NCI-H460 (cell line): Measurements from ENCODE around the gene THAP7. TPM values are rescaled to one million over a fixed set of nuclear protein-coding genes. Genes with fewer than 3 reads are reported as not detected.

ENCODE experiments used
- DNase-seq: peaks from one replicate; pipeline ENCODE4 v3.0.0-alpha.2; 2016; ENCODE audit warnings: low read depth; ENCODE audit errors: extremely low read depth
- total RNA-seq: library from RNA; depleted of rRNA; stranded (reverse); fragments of >200 nt; shearing (Covaris generic); gene quantifications from 2 replicates; pipeline ENCODE4 v1.2.3, GENCODE V29; 2014

Gene THAP7
- total RNA-seq, 1 experiment from 2014 or later: 21.3 TPM

- no peak for DNase-seq
These were observed 30.3 kb upstream of the THAP7 start, which contains the start of gene SLC7A4 for GRCh38 chr22:21032037-21032867. Gene SLC7A4 (minus strand): TSS chr22:21032561. CDS start chr22:21031812, 749 bp downstream.

GRCh38 chr22:21031545-21032036 is 29.7 kb upstream of the THAP7 start:
- no peak for DNase-seq

- no peak for DNase-seq
These were observed 29.0 kb upstream of the THAP7 start for GRCh38 chr22:21030621-21031544.

- DNase-seq: no peak
These were observed 28.1 kb upstream of the THAP7 start for GRCh38 chr22:21030032-21030431.

- no peak for DNase-seq
These were observed 27.6 kb upstream of the THAP7 start for GRCh38 chr22:21029486-21030025.

GRCh38 chr22:21028277-21029251 is 26.6 kb upstream of the THAP7 start:
- no peak for DNase-seq

GRCh38 chr22:21026783-21027692 is 25.1 kb upstream of the THAP7 start:
- DNase-seq: no peak

- DNase-seq: no peak
These were observed 24.1 kb upstream of the THAP7 start for GRCh38 chr22:21025763-21026755.

- DNase-seq: no peak
These were observed 23.3 kb upstream of the THAP7 start for GRCh38 chr22:21025266-21025665.

- no peak for DNase-seq
These were observed 21.2 kb upstream of the THAP7 start for GRCh38 chr22:21022955-21023614.

- no peak for DNase-seq
These were observed 20.6 kb upstream of the THAP7 start for GRCh38 chr22:21022507-21022906.

- DNase-seq: no peak
These were observed 19.0 kb upstream of the THAP7 start for GRCh38 chr22:21020802-21021429.

- no peak for DNase-seq
These were observed 16.4 kb upstream of the THAP7 start for GRCh38 chr22:21018314-21018713.

- no peak for DNase-seq
These were observed 14.9 kb upstream of the THAP7 start for GRCh38 chr22:21016644-21017420.

- no peak for DNase-seq
These were observed 13.6 kb upstream of the THAP7 start for GRCh38 chr22:21015466-21016006.
